ENCODE results near the gene SPINK13.
"Not testable (repeated sequence)": the region's sequence is repeated elsewhere in the genome, so short reads cannot be mapped to it uniquely, and the experiment has no call there.

Gene SPINK13

GRCh38 chr5:148290271-148291195, 21.9 kb downstream of the SPINK13 start:
- no peak for ATAC-seq
- Mint-ChIP-seq H3K4me3 (no peak overlapping the region), H3K36me3 (no peaks in the 10 kb centered on the region), H3K27ac (no peak overlapping the region), H3K4me1 (no peaks in the 10 kb centered on the region), H3K9me3 (no peaks in the 10 kb centered on the region), H3K27me3 (no peaks in the 10 kb centered on the region)

GRCh38 chr5:148297731-148298130, 29.1 kb downstream of the SPINK13 start:
- ATAC-seq: no peak
- Mint-ChIP-seq H3K36me3 (no peaks in the 10 kb centered on the region), H3K27ac (no peak overlapping the region), H3K4me3 (no peak overlapping the region), H3K4me1 (no peaks in the 10 kb centered on the region), H3K27me3 (no peaks in the 10 kb centered on the region), H3K9me3 (no peaks in the 10 kb centered on the region)

DNA sequence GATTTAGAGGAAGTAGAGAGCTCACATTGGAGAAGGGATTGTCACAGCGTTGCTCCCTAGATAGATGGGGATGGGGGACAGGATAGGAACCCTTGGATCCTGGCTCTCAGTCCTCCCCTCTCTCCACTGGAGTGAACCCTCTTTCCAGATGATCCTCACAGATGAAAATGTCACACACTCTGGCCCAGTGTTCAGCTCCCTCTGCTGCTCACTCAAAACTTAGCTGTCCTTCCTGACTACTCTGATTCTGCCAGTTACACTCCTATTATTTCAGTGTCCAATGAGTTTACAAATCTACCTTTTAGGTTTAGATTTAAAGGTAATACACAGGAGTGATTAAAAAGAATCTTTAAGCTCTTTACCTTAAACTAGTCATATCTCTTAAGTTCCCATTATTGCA, 37.9 kb downstream of the SPINK13 start:
- Mint-ChIP-seq H3K27me3 (peaks cover 14% of the 10 kb centered on the region), H3K4me1 (no peaks in the 10 kb centered on the region), H3K36me3 (peaks cover 6% of the 10 kb centered on the region), H3K9me3 (peaks cover 12% of the 10 kb centered on the region), H3K27ac (no peak overlapping the region), H3K4me3 (no peak overlapping the region)
- no peak for ATAC-seq

- Mint-ChIP-seq H3K9me3 (peaks cover 12% of the 10 kb centered on the region), H3K4me3 (no peak overlapping the region), H3K36me3 (peaks cover 6% of the 10 kb centered on the region), H3K27ac (no peak overlapping the region), H3K4me1 (no peaks in the 10 kb centered on the region), H3K27me3 (peaks cover 14% of the 10 kb centered on the region)
- no peak for ATAC-seq
These were observed 40.4 kb downstream of the SPINK13 start for GRCh38 chr5:148309019-148309418.

DNA sequence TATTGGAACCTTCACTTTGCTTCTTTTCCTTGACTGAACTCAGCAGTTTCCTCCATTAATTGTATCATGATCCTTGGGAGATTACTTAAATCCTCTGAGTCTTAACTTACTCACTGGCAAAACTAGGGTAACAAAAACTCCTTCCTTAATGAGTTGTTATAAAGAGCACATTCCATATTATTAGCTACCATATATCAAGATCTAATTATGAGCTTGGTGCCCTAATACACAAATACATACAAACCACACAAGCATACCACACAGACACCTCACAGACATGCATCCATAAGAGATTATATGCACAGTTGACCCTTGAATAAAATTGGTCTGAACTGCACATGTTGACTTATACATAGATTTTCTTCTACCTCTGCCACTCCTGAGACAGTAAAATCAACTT, 41.2 kb downstream of the SPINK13 start:
- H3K4me1 Mint-ChIP-seq: no peaks in the 10 kb centered on the region
- H3K36me3 Mint-ChIP-seq: peaks cover 6% of the 10 kb centered on the region
- H3K9me3 Mint-ChIP-seq: peaks cover 12% of the 10 kb centered on the region
- ATAC-seq: no peak
- no peak overlapping the region for H3K4me3 Mint-ChIP-seq
- peaks cover 14% of the 10 kb centered on the region for H3K27me3 Mint-ChIP-seq
- H3K27ac Mint-ChIP-seq: no peak overlapping the region

DNA sequence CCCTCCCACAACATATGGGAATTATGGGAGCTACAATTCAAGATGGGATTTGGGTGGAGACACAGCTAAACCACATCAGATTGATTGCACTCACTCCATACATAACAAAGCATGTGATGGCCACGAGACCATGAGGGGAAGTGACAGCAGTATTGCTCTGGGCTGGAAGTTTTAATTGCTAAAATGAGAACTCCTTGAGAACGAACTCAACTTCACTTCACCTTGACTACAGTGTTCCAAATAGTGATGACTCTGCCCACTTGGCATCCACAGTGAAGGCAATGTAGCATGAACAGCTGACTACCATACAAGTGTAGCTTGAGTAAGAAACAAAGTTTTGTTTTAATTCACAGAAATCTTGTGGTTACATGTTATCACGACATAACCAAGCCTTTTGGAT, 42.9 kb downstream of the SPINK13 start:
- Mint-ChIP-seq H3K27ac (no peak overlapping the region), H3K9me3 (peaks cover 12% of the 10 kb centered on the region), H3K4me3 (no peak overlapping the region), H3K27me3 (peaks cover 14% of the 10 kb centered on the region), H3K36me3 (peaks cover 6% of the 10 kb centered on the region), H3K4me1 (no peaks in the 10 kb centered on the region)
- ATAC-seq: no peak

- no peak within 1 kb of the TSS for H3K27ac Mint-ChIP-seq
- ATAC-seq: no peak
- peaks cover 12% of the 10 kb centered on the region for H3K9me3 Mint-ChIP-seq
- no peaks in the 10 kb centered on the region for H3K4me1 Mint-ChIP-seq
- peaks cover 6% of the 10 kb centered on the region for H3K36me3 Mint-ChIP-seq
- no peak within 1 kb of the TSS for H3K4me3 Mint-ChIP-seq
- H3K27me3 Mint-ChIP-seq: peaks cover 14% of the 10 kb centered on the region
These were observed 43.6 kb downstream of the SPINK13 start, which contains the start of gene SPINK7 for GRCh38 chr5:148312153-148312552. SPINK7 (plus strand) TSS chr5:148312423; CDS start chr5:148312484, 61 bp downstream.

GRCh38 chr5:148314187-148314586, 45.6 kb downstream of the SPINK13 start:
- H3K27me3 Mint-ChIP-seq: peaks cover 8% of the 10 kb centered on the region

GRCh38 chr5:148314731-148315130, 46.1 kb downstream of the SPINK13 start:
- ATAC-seq: no peak
- Mint-ChIP-seq H3K36me3 (peaks cover 5% of the 10 kb centered on the region), H3K4me3 (no peak overlapping the region), H3K4me1 (no peaks in the 10 kb centered on the region), H3K27ac (no peak overlapping the region), H3K27me3 (peaks cover 3% of the 10 kb centered on the region), H3K9me3 (peaks cover 2% of the 10 kb centered on the region)

More at GRCh38 chr5:148314187-148314586, 45.6 kb downstream of the SPINK13 start:
- peaks cover 6% of the 10 kb centered on the region for H3K36me3 Mint-ChIP-seq
- ATAC-seq: no peak
- no peaks in the 10 kb centered on the region for H3K4me1 Mint-ChIP-seq
- H3K4me3 Mint-ChIP-seq: no peak overlapping the region
- peaks cover 7% of the 10 kb centered on the region for H3K9me3 Mint-ChIP-seq
- H3K27ac Mint-ChIP-seq: no peak overlapping the region

DNA sequence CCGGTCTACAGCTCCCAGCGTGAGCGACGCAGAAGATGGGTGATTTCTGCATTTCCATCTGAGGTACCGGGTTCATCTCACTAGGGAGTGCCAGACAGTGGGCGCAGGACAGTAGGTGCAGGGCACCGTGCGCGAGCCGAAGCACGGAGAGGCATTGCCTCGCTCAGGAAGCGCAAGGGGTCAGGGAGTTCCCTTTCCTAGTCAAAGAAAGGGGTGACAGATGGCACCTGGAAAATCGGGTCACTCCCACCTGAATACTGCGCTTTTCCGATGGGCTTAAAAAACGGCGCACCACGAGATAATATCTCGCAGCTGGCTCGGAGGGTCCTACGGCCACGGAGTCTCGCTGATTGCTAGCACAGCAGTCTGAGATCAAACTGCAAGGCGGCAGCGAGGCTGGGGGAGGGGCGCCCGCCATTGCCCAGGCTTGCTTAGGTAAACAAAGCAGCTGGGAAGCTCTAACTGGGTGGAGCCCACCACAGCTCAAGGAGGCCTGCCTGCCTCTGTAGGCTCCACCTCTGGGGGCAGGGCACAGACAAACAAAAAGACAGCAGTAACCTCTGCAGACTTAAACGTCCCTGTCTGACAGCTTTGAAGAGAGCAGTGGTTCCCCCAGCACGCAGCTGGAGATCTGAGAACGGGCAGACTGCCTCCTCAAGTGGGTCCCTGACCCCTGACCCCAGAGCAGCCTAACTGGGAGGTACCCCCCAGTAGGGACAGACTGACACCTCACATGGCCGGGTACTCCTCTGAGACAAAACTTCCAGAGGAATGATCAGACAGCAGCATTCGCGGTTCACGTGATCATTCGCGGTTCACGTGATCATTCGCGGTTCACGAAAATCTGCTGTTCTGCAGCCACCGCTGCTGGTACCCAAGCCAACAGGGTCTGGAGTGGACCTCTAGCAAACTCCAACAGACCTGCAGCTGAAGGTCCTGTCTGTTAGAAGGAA, 51.7 kb downstream of the SPINK13 start:
- not testable (repeated sequence) for H3K4me1 Mint-ChIP-seq, H3K27me3 Mint-ChIP-seq, H3K9me3 Mint-ChIP-seq, H3K36me3 Mint-ChIP-seq, ATAC-seq
- Mint-ChIP-seq H3K4me3 (peak overlapping the region; percentile 73), H3K27ac (peak overlapping the region; percentile 44)

DNA sequence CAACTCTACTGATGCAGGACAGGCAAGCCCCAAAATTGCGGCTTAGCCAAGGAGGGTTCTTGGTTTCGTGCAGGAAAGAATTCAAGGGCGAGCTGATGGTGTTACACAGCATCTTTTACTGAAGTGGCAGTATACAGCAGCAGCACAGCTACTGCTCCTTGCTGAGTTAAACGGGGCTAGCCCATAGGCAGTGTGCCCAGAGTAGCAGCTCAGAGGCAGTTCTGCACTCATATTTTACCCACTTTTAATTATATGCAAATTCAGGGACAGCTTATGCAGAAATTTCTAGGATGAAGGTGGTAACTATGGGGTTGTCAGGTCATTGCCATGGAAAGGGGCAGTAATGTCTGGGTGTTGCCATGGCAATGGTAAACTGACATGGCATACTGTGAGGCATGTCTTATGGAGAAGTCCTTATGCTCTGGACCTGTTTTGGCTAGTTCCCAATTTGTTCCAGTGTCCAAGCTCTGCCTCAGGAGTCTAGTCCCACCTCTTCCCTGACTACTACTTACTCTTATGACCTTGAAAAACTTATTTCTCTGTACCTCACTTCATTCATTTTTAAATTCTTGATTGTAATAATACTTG, 64.8 kb downstream of the SPINK13 start:
- H3K4me1 Mint-ChIP-seq: peaks cover 5% of the 10 kb centered on the region
- H3K27ac Mint-ChIP-seq: no peak overlapping the region

GRCh38 chr5:148335259-148335658, 66.7 kb downstream of the SPINK13 start, which contains the start of gene SPINK9:
SPINK9 (plus strand) TSS chr5:148335559; CDS start chr5:148335614, 55 bp downstream.
- H3K9me3 Mint-ChIP-seq: peaks cover 6% of the 10 kb centered on the region
- no peak within 1 kb of the TSS for H3K4me3 Mint-ChIP-seq
- no peak for ATAC-seq
- no peak within 1 kb of the TSS for H3K27ac Mint-ChIP-seq
- peaks cover 8% of the 10 kb centered on the region for H3K27me3 Mint-ChIP-seq
- H3K36me3 Mint-ChIP-seq: peaks cover 5% of the 10 kb centered on the region
- peaks cover 5% of the 10 kb centered on the region for H3K4me1 Mint-ChIP-seq

More for the DNA sequence above, 64.8 kb downstream of the SPINK13 start:
- no peak for ATAC-seq
- peaks cover 8% of the 10 kb centered on the region for H3K27me3 Mint-ChIP-seq
- H3K4me3 Mint-ChIP-seq: no peak overlapping the region
- H3K36me3 Mint-ChIP-seq: peaks cover 5% of the 10 kb centered on the region
- peaks cover 15% of the 10 kb centered on the region for H3K9me3 Mint-ChIP-seq
